Heart left ventricle (tissue), 16 donors: Measurements from ENCODE around the gene REEP1. TPM values are rescaled to one million over a fixed set of nuclear protein-coding genes. Genes with fewer than 3 reads are reported as not detected.

Experiments used
- ATAC-seq, 4 donors: fragments of 200-7000 bp; cut with Tn5 transposase; one replicate each; pipeline ENCODE4 v1.9.1; 2020 to 2022; ENCODE audit warnings: moderate library complexity in 4 of 4, mild to moderate bottlenecking in 3 of 4, moderate number of reproducible peaks in 1 of 4
- DNase-seq, 5 donors: peaks; one replicate each; pipeline ENCODE4 v3.0.0-alpha.2; 2020
- H3K27ac ChIP-seq, 12 donors: fragments of 200-600 bp; sonication (generic) in 4 of 12; one replicate each; pipeline versions ENCODE4 v1.5.0 to v1.8.0; 2016 to 2022; ENCODE audit warnings: mild to moderate bottlenecking in 2 of 12
- H3K27me3 ChIP-seq, 9 donors: fragments of 200-600 bp; sonication (generic) in 2 of 9; one replicate each; pipeline versions ENCODE4 v1.5.1 to v1.8.0; 2016 to 2022; ENCODE audit warnings: mild to moderate bottlenecking in 3 of 9
- H3K36me3 ChIP-seq, 9 donors: fragments of 200-600 bp; sonication (generic) in 2 of 9; one replicate each; pipeline versions ENCODE4 v1.5.0 to v1.8.0; 2018 to 2022; ENCODE audit warnings: mild to moderate bottlenecking in 2 of 9
- H3K4me1 ChIP-seq, 12 donors: fragments of 200-600 bp; sonication (generic) in 4 of 12; one replicate each; pipeline versions ENCODE4 v1.5.0 to v1.8.0; 2016 to 2022; ENCODE audit warnings: mild to moderate bottlenecking in 3 of 12
- H3K4me3 ChIP-seq, 12 donors: fragments of 200-600 bp; sonication (generic) in 4 of 12; one replicate each; pipeline versions ENCODE4 v1.5.0 to v1.8.0; 2017 to 2022; ENCODE audit warnings: mild to moderate bottlenecking in 9 of 12, moderate library complexity in 4 of 12
- H3K9me3 ChIP-seq, 12 donors: fragments of 200-600 bp; sonication (generic) in 4 of 12; one replicate each; pipeline versions ENCODE4 v1.5.0 to v1.8.0; 2016 to 2022; ENCODE audit warnings: mild to moderate bottlenecking in 1 of 12
- POLR2A ChIP-seq, 2 donors: fragments of 450-650 bp; IDR thresholded peaks; one replicate each; pipeline ENCODE4 v1.6.1; 2017; ENCODE audit warnings: antibody characterized with exemption in 2 of 2, mild to moderate bottlenecking in 2 of 2, moderate library complexity in 2 of 2
- whole genome bisulfite sequencing, 4 donors: extraction: QIAGEN DNeasy Blood & Tissue Kit in 2 of 4; methylation state at CpG; one replicate each; pipeline versions ENCODE4 v1.1.5 to v1.1.7; 2013 to 2018; 5-methylcytosine and 5-hydroxymethylcytosine counted together
- intact Hi-C, 10 donors: fragments of 100-400 bp; cut with DNase I; formaldehyde crosslinking; loops; one replicate each; pipeline versions ENCODE4 v1.11.1 to v1.14.2; 2022
- long read RNA-seq, 3 donors: library from polyadenylated mRNA; unstranded; transcript quantifications; one replicate each; pipeline ENCODE4 v2.0.0, GENCODE V29; 2020 to 2021
- polyA plus RNA-seq, 2 donors: library from polyadenylated mRNA; stranded (reverse); fragments of 200-250 nt; gene quantifications; one replicate each; pipeline ENCODE4 v1.2.3, GENCODE V29; 2013
- total RNA-seq, 9 donors: library from RNA; depleted of rRNA in 2 of 9; stranded (reverse); fragments of >200 nt in 2 of 9; fragmentation: NEBNext Ultra II Directional in 3 of 9; extraction: Animal tissue kit (Norgen Biotek cat#: 25700) in 3 of 9; gene quantifications; one replicate each; pipeline versions ENCODE4 v1.1.0 to v1.2.4, GENCODE V29; 2016 to 2023
- TF ChIP-seq, protein P1 (sequence below), 12 donors: fragments of 200-600 bp; sonication (generic) in 4 of 12; IDR thresholded peaks; one replicate each; pipeline versions ENCODE4 v1.5.0 to v1.8.0; 2018 to 2022; ENCODE audit warnings: antibody characterized with exemption in 12 of 12, mild to moderate bottlenecking in 5 of 12
- donor health status: ischemic (EF 13 %, LVEDD 7.1; RV severe dilation, severe dysfunction).
- donor health status: healthy with polysubstance abuse.
- donor health status: DM: no; HTN: yes; CAD: no.
- donor health status: DM: no; HTN: no; CAD: no.
- donor health status: ischemic (EF 25% LVEDD 6.9; RV normal size, moderate dysfunction).
- donor health status: ischemic (EF 25% LVEDD 5.7; RV mildly dilated, moderate dysfunction).
- donor health status: healthy.
- donor health status: DM: yes; HTN: yes; CAD: no.
- donor health status: ischemic (EF 35%, LVEDD 5.7; RV mildly dilated, moderate dysfunction).
- donor health status: nonischemic (EF 11% LVEDD 7.7; RV severe dilation, severe dysfunction).
- donor health status: DM: yes; HTN: yes; CAD: no.
- donor health status: PGD.
- donor health status: ischemic (EF 29% LVEDD 5.4; RV normal size, mild dysfunction).
- donor health status: nonischemic (EF 23%, LVEDD 6.1; RV moderate dilation, normal function).

REEP1 gene, protein sequence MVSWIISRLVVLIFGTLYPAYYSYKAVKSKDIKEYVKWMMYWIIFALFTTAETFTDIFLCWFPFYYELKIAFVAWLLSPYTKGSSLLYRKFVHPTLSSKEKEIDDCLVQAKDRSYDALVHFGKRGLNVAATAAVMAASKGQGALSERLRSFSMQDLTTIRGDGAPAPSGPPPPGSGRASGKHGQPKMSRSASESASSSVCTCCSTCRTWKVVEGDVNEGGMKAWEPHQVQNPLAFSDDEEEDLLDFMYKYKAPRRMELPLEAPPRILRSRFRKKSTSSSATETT
- total RNA-seq (10 to 100 TPM; 16.0 to 43.4 (median 27.6) TPM), polyA plus RNA-seq (10 to 100 TPM; 13.6 to 36.1 TPM)
- long read RNA-seq, donor 1, transcript REEP1-208 (9 exons, 1,702 nt): major isoform, 9 of 34 reads
- long read RNA-seq, donor 1, partial matches to known transcripts: 7 of 34 reads
- long read RNA-seq, donor 1, other reads (novel, unspliced or antisense): 16 of 34 reads
- long read RNA-seq, donor 2, transcript REEP1-208 (9 exons, 1,702 nt): major isoform, 18 of 39 reads
- long read RNA-seq, donor 2, partial matches to known transcripts: 1 of 39 reads
- long read RNA-seq, donor 2, other reads (novel, unspliced or antisense): 20 of 39 reads
- long read RNA-seq, donor 3, transcript REEP1-208 (9 exons, 1,702 nt): major isoform, 18 of 50 reads
- long read RNA-seq, donor 3, transcript REEP1-201 (7 exons, 3,857 nt): minor isoform, 7 of 50 reads
- long read RNA-seq, donor 3, partial matches to known transcripts: 7 of 50 reads
- long read RNA-seq, donor 3, other reads (novel, unspliced or antisense): 18 of 50 reads

- peaks cover 0 to 47% (median 6%) of the 10 kb centered on the region in 9 donors for H3K27me3 ChIP-seq
- ATAC-seq: peak; percentile 71 to 93 (median 88)
- peak; percentile 56 to 71 (median 65) for DNase-seq
Measured at GRCh38 chr2:86337244-86337835, at the start of gene REEP1. Gene REEP1, minus strand, starts transcription at chr2:86337626. Its CDS starts 116 bp downstream, at chr2:86337510.

GRCh38 chr2:86383844-86384243, 46.4 kb upstream of the REEP1 start:
- TF ChIP-seq, protein P1, sequence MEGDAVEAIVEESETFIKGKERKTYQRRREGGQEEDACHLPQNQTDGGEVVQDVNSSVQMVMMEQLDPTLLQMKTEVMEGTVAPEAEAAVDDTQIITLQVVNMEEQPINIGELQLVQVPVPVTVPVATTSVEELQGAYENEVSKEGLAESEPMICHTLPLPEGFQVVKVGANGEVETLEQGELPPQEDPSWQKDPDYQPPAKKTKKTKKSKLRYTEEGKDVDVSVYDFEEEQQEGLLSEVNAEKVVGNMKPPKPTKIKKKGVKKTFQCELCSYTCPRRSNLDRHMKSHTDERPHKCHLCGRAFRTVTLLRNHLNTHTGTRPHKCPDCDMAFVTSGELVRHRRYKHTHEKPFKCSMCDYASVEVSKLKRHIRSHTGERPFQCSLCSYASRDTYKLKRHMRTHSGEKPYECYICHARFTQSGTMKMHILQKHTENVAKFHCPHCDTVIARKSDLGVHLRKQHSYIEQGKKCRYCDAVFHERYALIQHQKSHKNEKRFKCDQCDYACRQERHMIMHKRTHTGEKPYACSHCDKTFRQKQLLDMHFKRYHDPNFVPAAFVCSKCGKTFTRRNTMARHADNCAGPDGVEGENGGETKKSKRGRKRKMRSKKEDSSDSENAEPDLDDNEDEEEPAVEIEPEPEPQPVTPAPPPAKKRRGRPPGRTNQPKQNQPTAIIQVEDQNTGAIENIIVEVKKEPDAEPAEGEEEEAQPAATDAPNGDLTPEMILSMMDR (IDR thresholded peaks at IDR 0.05): no peak
- no peak for TF ChIP-seq POLR2A (IDR thresholded peaks at IDR 0.05)
- H3K27ac ChIP-seq: peak overlapping the region in 4 of 12 donors; percentile 0 to 40 (median 30)
- WGBS, 4 donors: 0 to 41% (median 4%) methylated on average over 1 of the region's 1 CpG
- H3K36me3 ChIP-seq: no peaks in the 10 kb centered on the region
- H3K9me3 ChIP-seq: no peaks in the 10 kb centered on the region
- ATAC-seq: peak; percentile 17 to 64 (median 44)
- no peaks in the 10 kb centered on the region for H3K27me3 ChIP-seq
- intact Hi-C loops: no loop called here
- peaks cover 0 to 16% (median 2%) of the 10 kb centered on the region in 12 donors for H3K4me1 ChIP-seq
- no peak for DNase-seq
- H3K4me3 ChIP-seq: no peak overlapping the region

More at GRCh38 chr2:86337244-86337835, at the start of gene REEP1:
- TF ChIP-seq, protein P1 (IDR thresholded peaks at IDR 0.05): no peak
- TF ChIP-seq POLR2A (IDR thresholded peaks at IDR 0.05): peak in 1 of 2 donors; percentile 38
- H3K4me3 ChIP-seq: peak within 1 kb of the TSS; percentile 42 to 86 (median 61)
- H3K27ac ChIP-seq: peak within 1 kb of the TSS; percentile 58 to 90 (median 78)
- peaks cover 0 to 32% (median 10%) of the 10 kb centered on the region in 12 donors for H3K4me1 ChIP-seq
- no peaks in the 10 kb centered on the region for H3K36me3 ChIP-seq
- intact Hi-C loops: loop anchor here in 1 of 10 donors (2.0 kb wide), 1 partner anchor 39 kb away; no protein-coding TSS in a partner anchor
- H3K9me3 ChIP-seq: peaks cover 0 to 16% (median 0%) of the 10 kb centered on the region in 12 donors
- WGBS, 4 donors: 0 to 1% (median 0%) methylated on average over 6 to 87 of the region's 87 CpGs

DNA sequence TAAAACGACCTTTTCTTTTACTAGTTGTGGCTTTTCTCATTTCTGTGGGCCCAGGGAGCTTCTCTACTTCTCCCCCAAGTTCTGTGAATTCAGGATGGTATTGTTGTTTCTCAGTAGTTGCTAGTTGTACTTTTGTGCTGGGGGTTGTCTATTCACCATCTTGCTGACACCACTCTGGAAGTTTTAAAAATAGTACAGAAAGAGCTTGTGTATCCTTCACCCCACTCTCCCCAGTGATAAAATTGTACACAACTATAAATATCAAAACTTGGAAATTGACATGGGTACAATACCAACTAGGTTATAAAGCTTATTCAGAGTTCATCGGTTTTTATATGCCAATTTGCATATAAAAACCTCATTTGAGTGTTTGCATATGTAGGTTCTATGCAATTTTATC, 45.3 kb upstream of the REEP1 start:
- TF ChIP-seq, protein P1 (IDR thresholded peaks at IDR 0.05): no peak
- no peak for TF ChIP-seq POLR2A (IDR thresholded peaks at IDR 0.05)
- intact Hi-C loops: no loop called here

More for the DNA sequence above, 45.3 kb upstream of the REEP1 start:
- no peaks in the 10 kb centered on the region for H3K27me3 ChIP-seq
- no peak overlapping the region for H3K4me3 ChIP-seq
- no peak for DNase-seq
- H3K36me3 ChIP-seq: no peaks in the 10 kb centered on the region
- WGBS, 4 donors: 48 to 64% (median 53%) methylated on average over 2 of the region's 2 CpGs
- peak in 3 of 4 donors; percentile 44 to 52 (median 47) for ATAC-seq
- peaks cover 0 to 5% (median 0%) of the 10 kb centered on the region in 12 donors for H3K9me3 ChIP-seq
- peak overlapping the region in 7 of 12 donors; percentile 17 to 50 (median 34) for H3K27ac ChIP-seq
- peaks cover 0 to 16% (median 2%) of the 10 kb centered on the region in 12 donors for H3K4me1 ChIP-seq
